ENCODE results near the gene C11orf91.

C11orf91 gene

GRCh38 chr11:33725496-33725895, 24.9 kb upstream of the C11orf91 start:
- Histone ChIP-seq H3K79me2 (ENCODE audit: low read length) (peaks cover 61% of the 10 kb centered on the region), H4K20me1 (ENCODE audit: insufficient read depth, low read length) (peaks cover 38% of the 10 kb centered on the region), H3K9ac (ENCODE audit: low read length) (no peak overlapping the region), H3K4me3 (ENCODE audit: low read length) (no peak overlapping the region), H3K9me3 (ENCODE audit: insufficient read depth, low read length) (no peaks in the 10 kb centered on the region), H3K4me1 (ENCODE audit: low read length) (peaks cover 15% of the 10 kb centered on the region), H3K27me3 (ENCODE audit: low read depth, low read length) (no peaks in the 10 kb centered on the region), H2AFZ (ENCODE audit: low read depth, low read length) (no peak overlapping the region), H3K27ac (ENCODE audit: low read length) (no peak overlapping the region), H3K36me3 (replicated peaks; ENCODE audit: low read depth, low read length) (peaks cover 19% of the 10 kb centered on the region), H3K4me2 (ENCODE audit: low read length) (no peak overlapping the region)
- TF ChIP-seq, protein P1, sequence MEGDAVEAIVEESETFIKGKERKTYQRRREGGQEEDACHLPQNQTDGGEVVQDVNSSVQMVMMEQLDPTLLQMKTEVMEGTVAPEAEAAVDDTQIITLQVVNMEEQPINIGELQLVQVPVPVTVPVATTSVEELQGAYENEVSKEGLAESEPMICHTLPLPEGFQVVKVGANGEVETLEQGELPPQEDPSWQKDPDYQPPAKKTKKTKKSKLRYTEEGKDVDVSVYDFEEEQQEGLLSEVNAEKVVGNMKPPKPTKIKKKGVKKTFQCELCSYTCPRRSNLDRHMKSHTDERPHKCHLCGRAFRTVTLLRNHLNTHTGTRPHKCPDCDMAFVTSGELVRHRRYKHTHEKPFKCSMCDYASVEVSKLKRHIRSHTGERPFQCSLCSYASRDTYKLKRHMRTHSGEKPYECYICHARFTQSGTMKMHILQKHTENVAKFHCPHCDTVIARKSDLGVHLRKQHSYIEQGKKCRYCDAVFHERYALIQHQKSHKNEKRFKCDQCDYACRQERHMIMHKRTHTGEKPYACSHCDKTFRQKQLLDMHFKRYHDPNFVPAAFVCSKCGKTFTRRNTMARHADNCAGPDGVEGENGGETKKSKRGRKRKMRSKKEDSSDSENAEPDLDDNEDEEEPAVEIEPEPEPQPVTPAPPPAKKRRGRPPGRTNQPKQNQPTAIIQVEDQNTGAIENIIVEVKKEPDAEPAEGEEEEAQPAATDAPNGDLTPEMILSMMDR (IDR thresholded peaks at IDR 0.05; ENCODE audit: low read depth, low read length) = no peak
- no peak for TF ChIP-seq EZH2phosphoT487 (IDR thresholded peaks at IDR 0.05; ENCODE audit: low read depth)

DNA sequence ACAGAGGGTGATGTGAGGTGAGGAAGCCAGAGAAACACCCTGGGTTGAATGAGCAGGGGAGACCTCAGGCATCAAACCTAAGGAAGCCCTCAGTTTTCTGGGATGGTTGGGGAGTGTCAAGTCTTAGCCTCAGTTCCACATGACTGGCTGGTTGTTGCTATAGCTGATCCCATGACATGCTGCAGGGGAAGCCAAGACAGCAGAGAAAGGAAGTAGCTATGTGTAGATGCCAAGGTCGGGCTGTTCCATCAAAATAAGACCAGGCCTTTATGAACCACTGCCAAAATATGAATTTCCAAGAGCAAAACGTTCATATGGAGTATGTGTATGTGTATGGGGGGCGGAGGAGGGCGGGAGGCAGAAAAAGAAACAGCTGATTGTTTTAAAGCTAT, 24.0 kb upstream of the C11orf91 start:
- H3K4me1 ChIP-seq (ENCODE audit: low read length) = peaks cover 15% of the 10 kb centered on the region
- TF ChIP-seq EZH2phosphoT487 (IDR thresholded peaks at IDR 0.05; ENCODE audit: low read depth) = no peak
- TF ChIP-seq, protein P1 (IDR thresholded peaks at IDR 0.05; ENCODE audit: low read depth, low read length) = no peak
- H3K4me2 ChIP-seq (ENCODE audit: low read length) = no peak overlapping the region
- no peak overlapping the region for H3K27ac ChIP-seq (ENCODE audit: low read length)
- H3K79me2 ChIP-seq (ENCODE audit: low read length) = peaks cover 53% of the 10 kb centered on the region
- H3K27me3 ChIP-seq (ENCODE audit: low read depth, low read length) = no peaks in the 10 kb centered on the region
- no peak overlapping the region for H3K4me3 ChIP-seq (ENCODE audit: low read length)
- peaks cover 36% of the 10 kb centered on the region for H4K20me1 ChIP-seq (ENCODE audit: insufficient read depth, low read length)
- no peak overlapping the region for H3K9ac ChIP-seq (ENCODE audit: low read length)
- H3K36me3 ChIP-seq (replicated peaks; ENCODE audit: low read depth, low read length) = peaks cover 23% of the 10 kb centered on the region
- H3K9me3 ChIP-seq (ENCODE audit: insufficient read depth, low read length) = no peaks in the 10 kb centered on the region
- H2AFZ ChIP-seq (ENCODE audit: low read depth, low read length) = no peak overlapping the region

- H3K4me3 ChIP-seq (ENCODE audit: low read length) = no peak overlapping the region
- H2AFZ ChIP-seq (ENCODE audit: low read depth, low read length) = no peak overlapping the region
- TF ChIP-seq EZH2phosphoT487 (IDR thresholded peaks at IDR 0.05; ENCODE audit: low read depth) = no peak
- TF ChIP-seq, protein P1 (IDR thresholded peaks at IDR 0.05; ENCODE audit: low read depth, low read length) = no peak
- H3K4me1 ChIP-seq (ENCODE audit: low read length) = peaks cover 15% of the 10 kb centered on the region
- no peak overlapping the region for H3K27ac ChIP-seq (ENCODE audit: low read length)
- H4K20me1 ChIP-seq (ENCODE audit: insufficient read depth, low read length) = peaks cover 39% of the 10 kb centered on the region
- H3K9me3 ChIP-seq (ENCODE audit: insufficient read depth, low read length) = no peaks in the 10 kb centered on the region
- peaks cover 27% of the 10 kb centered on the region for H3K36me3 ChIP-seq (replicated peaks; ENCODE audit: low read depth, low read length)
- peaks cover 46% of the 10 kb centered on the region for H3K79me2 ChIP-seq (ENCODE audit: low read length)
- no peak overlapping the region for H3K9ac ChIP-seq (ENCODE audit: low read length)
- no peaks in the 10 kb centered on the region for H3K27me3 ChIP-seq (ENCODE audit: low read depth, low read length)
- no peak overlapping the region for H3K4me2 ChIP-seq (ENCODE audit: low read length)
Observed at GRCh38 chr11:33723238-33723881, 22.7 kb upstream of the C11orf91 start.

DNA sequence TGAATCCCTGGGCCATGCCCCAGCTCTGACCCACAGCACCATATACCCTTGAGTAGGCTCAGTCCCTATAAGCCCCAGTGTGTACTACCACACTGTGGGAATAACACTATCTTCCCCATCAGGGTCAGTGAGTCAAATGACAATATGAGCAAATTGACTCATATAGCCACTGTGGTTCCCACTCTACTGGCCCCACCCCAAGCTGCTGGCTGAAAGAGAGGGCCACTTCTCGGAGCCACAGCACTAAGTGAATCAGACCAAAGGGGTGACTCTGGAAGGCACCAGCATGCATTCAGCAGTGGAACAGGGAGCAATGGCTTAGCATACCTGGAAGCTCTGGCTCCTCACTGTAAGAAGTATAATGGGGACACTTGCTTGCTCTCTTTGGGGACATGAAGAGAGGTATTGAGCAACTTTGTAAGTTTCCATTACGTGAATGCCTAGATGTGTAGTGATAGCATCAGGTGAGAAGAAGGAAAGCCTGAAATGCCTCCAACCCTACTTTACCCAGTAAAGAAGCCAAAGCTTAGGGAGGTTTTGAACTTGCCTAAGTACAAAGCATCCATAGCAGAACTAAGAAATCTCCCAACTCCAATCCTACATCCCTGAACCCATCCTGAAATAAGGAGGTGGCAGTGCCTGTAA, 22.1 kb upstream of the C11orf91 start:
- no peak overlapping the region for H3K27ac ChIP-seq (ENCODE audit: low read length)
- peaks cover 44% of the 10 kb centered on the region for H3K79me2 ChIP-seq (ENCODE audit: low read length)
- no peak overlapping the region for H2AFZ ChIP-seq (ENCODE audit: low read depth, low read length)
- TF ChIP-seq EZH2phosphoT487 (IDR thresholded peaks at IDR 0.05; ENCODE audit: low read depth) = no peak
- no peak overlapping the region for H3K4me3 ChIP-seq (ENCODE audit: low read length)
- peaks cover 28% of the 10 kb centered on the region for H3K36me3 ChIP-seq (replicated peaks; ENCODE audit: low read depth, low read length)
- H3K9ac ChIP-seq (ENCODE audit: low read length) = no peak overlapping the region
- no peaks in the 10 kb centered on the region for H3K27me3 ChIP-seq (ENCODE audit: low read depth, low read length)
- H3K4me1 ChIP-seq (ENCODE audit: low read length) = peaks cover 15% of the 10 kb centered on the region
- peaks cover 39% of the 10 kb centered on the region for H4K20me1 ChIP-seq (ENCODE audit: insufficient read depth, low read length)
- H3K4me2 ChIP-seq (ENCODE audit: low read length) = no peak overlapping the region
- no peaks in the 10 kb centered on the region for H3K9me3 ChIP-seq (ENCODE audit: insufficient read depth, low read length)
